ENCODE measurements around the gene PRDM8.
A peak's percentile ranks its signal among the peaks of the same experiment; 100 is the strongest.

The PRDM8 gene

GRCh38 chr4:80202190-80202711 is 4.9 kb downstream of the PRDM8 start:
- peak; percentile 58 to 60 for DNase-seq

- peak; percentile 56 to 63 for DNase-seq
Observed at GRCh38 chr4:80202741-80203553, 5.6 kb downstream of the PRDM8 start.

- no peak for DNase-seq
Observed at GRCh38 chr4:80204433-80205011, 7.2 kb downstream of the PRDM8 start.

GRCh38 chr4:80206111-80206510 is 8.8 kb downstream of the PRDM8 start:
- DNase-seq = no peak

- DNase-seq = no peak
Observed at GRCh38 chr4:80206521-80207171, 9.3 kb downstream of the PRDM8 start.

GRCh38 chr4:80207172-80207583 is 9.9 kb downstream of the PRDM8 start:
- no peak for DNase-seq

- DNase-seq = no peak
Observed at GRCh38 chr4:80207664-80208063, 10.4 kb downstream of the PRDM8 start.

- DNase-seq = no peak
Observed at GRCh38 chr4:80208610-80209339, 11.5 kb downstream of the PRDM8 start.

GRCh38 chr4:80209340-80209701 is 12.0 kb downstream of the PRDM8 start:
- DNase-seq = no peak

- no peak for DNase-seq
Observed at GRCh38 chr4:80210549-80210948, 13.2 kb downstream of the PRDM8 start.

- no peak for DNase-seq
Observed at GRCh38 chr4:80213117-80213815, 16.0 kb downstream of the PRDM8 start.

- DNase-seq = peak; percentile 64 to 74
Observed at GRCh38 chr4:80215449-80216052, 18.2 kb downstream of the PRDM8 start.

- DNase-seq = peak; percentile 79 to 82
Observed at GRCh38 chr4:80216100-80216761, 18.9 kb downstream of the PRDM8 start.

- no peak for DNase-seq
Observed at GRCh38 chr4:80219301-80220025, 22.2 kb downstream of the PRDM8 start.

- no peak for DNase-seq
Observed at GRCh38 chr4:80220711-80221110, 23.4 kb downstream of the PRDM8 start.

GRCh38 chr4:80221161-80221560 is 23.9 kb downstream of the PRDM8 start:
- peak; percentile 55 to 56 for DNase-seq

GRCh38 chr4:80225595-80225994 is 28.3 kb downstream of the PRDM8 start:
- no peak for DNase-seq

- peak; percentile 26 to 58 for DNase-seq
Observed at GRCh38 chr4:80226094-80226493, 28.8 kb downstream of the PRDM8 start.

- DNase-seq = no peak
Observed at GRCh38 chr4:80228460-80228859, 31.2 kb downstream of the PRDM8 start.

GRCh38 chr4:80229128-80229527 is 31.8 kb downstream of the PRDM8 start:
- no peak for DNase-seq

- DNase-seq = no peak
Observed at GRCh38 chr4:80229590-80229989, 32.3 kb downstream of the PRDM8 start.
